Measurements from ENCODE around the gene HSPB9. TPM values are rescaled to one million over a fixed set of nuclear protein-coding genes. Genes with fewer than 3 reads are reported as not detected.

The HSPB9 gene
- total RNA-seq, 1 donor from 2014 or later = not detected

DNA sequence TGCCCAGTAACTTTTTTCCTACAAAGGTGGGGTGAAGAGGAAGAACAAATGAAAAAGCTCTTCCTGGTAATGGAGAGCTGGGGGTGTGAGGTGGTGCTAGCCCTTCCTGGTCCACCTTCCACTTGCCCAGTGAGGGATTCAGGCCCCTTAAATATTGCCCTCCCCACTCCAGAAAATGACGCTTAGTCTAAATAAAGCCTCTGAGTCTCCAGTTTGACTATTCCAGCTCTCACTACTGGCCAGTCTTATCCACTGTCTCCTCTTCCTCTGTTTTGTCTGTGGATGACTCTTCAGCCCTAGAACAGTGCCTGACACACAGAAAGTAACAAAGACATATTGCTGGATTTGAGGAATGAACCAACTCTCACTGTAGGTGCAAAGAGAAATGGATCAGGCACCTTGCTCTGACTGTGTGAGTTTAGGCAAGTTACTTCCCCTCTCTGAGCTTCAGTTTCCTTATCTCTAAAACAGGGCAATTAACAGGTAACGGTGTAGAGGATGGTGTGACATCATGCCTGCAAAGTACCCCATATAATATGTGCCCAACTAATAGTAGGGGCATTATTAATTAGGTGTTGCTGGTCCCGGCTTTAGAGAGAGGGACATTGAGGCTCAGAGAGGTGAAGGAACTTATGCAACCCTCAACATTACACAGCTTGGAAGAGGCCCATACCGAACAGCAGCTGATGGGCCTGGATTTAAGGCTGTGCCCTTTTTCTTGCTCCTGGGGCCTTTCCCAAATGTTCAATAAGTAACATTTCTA is 45.6 kb upstream of the HSPB9 start:
- peaks cover 9% of the 10 kb centered on the region for H3K27me3 ChIP-seq (ENCODE audit: insufficient read depth, low read length)
- no peak overlapping the region for H3K4me3 ChIP-seq (ENCODE audit: insufficient read depth, low read depth, low read length)
- no peaks in the 10 kb centered on the region for H3K4me1 ChIP-seq (ENCODE audit: insufficient read depth, low read length)
- H3K4me2 ChIP-seq (ENCODE audit: low read length) = no peak overlapping the region
- H3K79me2 ChIP-seq (ENCODE audit: insufficient read depth, low read length) = no peaks in the 10 kb centered on the region
- DNase-seq (ENCODE audit: low read depth) = no peak
- H3K9ac ChIP-seq (ENCODE audit: low read length) = no peak overlapping the region
- Mint-ChIP-seq H3K9me3 (ENCODE audit: unreplicated experiment) (no peaks in the 10 kb centered on the region), H3K36me3 (ENCODE audit: low read depth, unreplicated experiment) (no peaks in the 10 kb centered on the region), H3K4me3 (ENCODE audit: unreplicated experiment) (no peak overlapping the region), H3K27me3 (ENCODE audit: low read depth, unreplicated experiment) (peaks cover 41% of the 10 kb centered on the region), H3K27ac (ENCODE audit: unreplicated experiment) (no peak overlapping the region), H3K4me1 (ENCODE audit: low read depth, unreplicated experiment) (no peaks in the 10 kb centered on the region)
- no peak overlapping the region for H3K27ac ChIP-seq (ENCODE audit: low read depth, low read length)
- H2AFZ ChIP-seq (ENCODE audit: low read depth, low read length) = no peak overlapping the region
- H3K9me3 ChIP-seq (ENCODE audit: insufficient read depth, low read depth, low read length) = no peaks in the 10 kb centered on the region
- no peak for TF ChIP-seq EZH2 (IDR thresholded peaks at IDR 0.05; ENCODE audit: insufficient read depth, low read length)
- TF ChIP-seq, protein P1, sequence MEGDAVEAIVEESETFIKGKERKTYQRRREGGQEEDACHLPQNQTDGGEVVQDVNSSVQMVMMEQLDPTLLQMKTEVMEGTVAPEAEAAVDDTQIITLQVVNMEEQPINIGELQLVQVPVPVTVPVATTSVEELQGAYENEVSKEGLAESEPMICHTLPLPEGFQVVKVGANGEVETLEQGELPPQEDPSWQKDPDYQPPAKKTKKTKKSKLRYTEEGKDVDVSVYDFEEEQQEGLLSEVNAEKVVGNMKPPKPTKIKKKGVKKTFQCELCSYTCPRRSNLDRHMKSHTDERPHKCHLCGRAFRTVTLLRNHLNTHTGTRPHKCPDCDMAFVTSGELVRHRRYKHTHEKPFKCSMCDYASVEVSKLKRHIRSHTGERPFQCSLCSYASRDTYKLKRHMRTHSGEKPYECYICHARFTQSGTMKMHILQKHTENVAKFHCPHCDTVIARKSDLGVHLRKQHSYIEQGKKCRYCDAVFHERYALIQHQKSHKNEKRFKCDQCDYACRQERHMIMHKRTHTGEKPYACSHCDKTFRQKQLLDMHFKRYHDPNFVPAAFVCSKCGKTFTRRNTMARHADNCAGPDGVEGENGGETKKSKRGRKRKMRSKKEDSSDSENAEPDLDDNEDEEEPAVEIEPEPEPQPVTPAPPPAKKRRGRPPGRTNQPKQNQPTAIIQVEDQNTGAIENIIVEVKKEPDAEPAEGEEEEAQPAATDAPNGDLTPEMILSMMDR (IDR thresholded peaks at IDR 0.05; ENCODE audit: insufficient read depth, low read depth, low read length) = no peak
- H3K36me3 ChIP-seq (ENCODE audit: insufficient read depth, low read length) = no peaks in the 10 kb centered on the region
- FAIRE-seq = no peak
- H4K20me1 ChIP-seq (ENCODE audit: insufficient read depth, low read length) = no peaks in the 10 kb centered on the region

DNA sequence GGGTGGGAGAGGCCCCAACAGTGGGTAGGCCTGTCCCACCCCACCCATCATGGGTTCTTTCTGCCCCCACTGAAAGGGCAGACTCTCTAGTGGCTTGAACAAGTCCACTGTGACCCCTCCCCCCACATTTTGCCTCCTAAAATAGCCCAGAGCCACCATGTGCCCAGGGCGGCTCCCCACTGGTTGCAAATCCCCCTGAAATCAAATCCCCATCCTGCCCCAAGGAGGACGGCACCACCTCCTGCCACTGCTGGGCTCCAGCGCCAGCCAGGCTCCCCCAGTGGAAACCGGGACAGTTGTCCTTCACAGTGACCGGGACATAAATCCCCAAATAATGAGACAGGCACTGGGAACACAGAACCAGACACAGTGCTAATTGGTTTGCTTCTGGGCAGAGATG is 44.8 kb upstream of the HSPB9 start:
- H3K27ac Mint-ChIP-seq (ENCODE audit: unreplicated experiment) = no peak overlapping the region
- Histone ChIP-seq H3K79me2 (ENCODE audit: insufficient read depth, low read length) (no peaks in the 10 kb centered on the region), H3K4me1 (ENCODE audit: insufficient read depth, low read length) (no peaks in the 10 kb centered on the region), H3K4me3 (ENCODE audit: insufficient read depth, low read depth, low read length) (no peak overlapping the region), H3K4me2 (ENCODE audit: low read length) (no peak overlapping the region), H3K27me3 (ENCODE audit: insufficient read depth, low read length) (peaks cover 6% of the 10 kb centered on the region), H3K9me3 (ENCODE audit: insufficient read depth, low read depth, low read length) (no peaks in the 10 kb centered on the region), H3K36me3 (ENCODE audit: insufficient read depth, low read length) (no peaks in the 10 kb centered on the region), H3K9ac (ENCODE audit: low read length) (no peak overlapping the region), H4K20me1 (ENCODE audit: insufficient read depth, low read length) (no peaks in the 10 kb centered on the region), H3K27ac (ENCODE audit: low read depth, low read length) (no peak overlapping the region), H2AFZ (ENCODE audit: low read depth, low read length) (no peak overlapping the region)
- H3K9me3 Mint-ChIP-seq (ENCODE audit: unreplicated experiment) = no peaks in the 10 kb centered on the region
- no peak overlapping the region for H3K4me3 Mint-ChIP-seq (ENCODE audit: unreplicated experiment)
- H3K27me3 Mint-ChIP-seq (ENCODE audit: low read depth, unreplicated experiment) = peaks cover 41% of the 10 kb centered on the region
- no peak for FAIRE-seq
- no peaks in the 10 kb centered on the region for H3K4me1 Mint-ChIP-seq (ENCODE audit: low read depth, unreplicated experiment)
- H3K36me3 Mint-ChIP-seq (ENCODE audit: low read depth, unreplicated experiment) = no peaks in the 10 kb centered on the region
- no peak for DNase-seq (ENCODE audit: low read depth)
- TF ChIP-seq, protein P1 (IDR thresholded peaks at IDR 0.05; ENCODE audit: insufficient read depth, low read depth, low read length) = no peak
- TF ChIP-seq EZH2 (IDR thresholded peaks at IDR 0.05; ENCODE audit: insufficient read depth, low read length) = no peak

DNA sequence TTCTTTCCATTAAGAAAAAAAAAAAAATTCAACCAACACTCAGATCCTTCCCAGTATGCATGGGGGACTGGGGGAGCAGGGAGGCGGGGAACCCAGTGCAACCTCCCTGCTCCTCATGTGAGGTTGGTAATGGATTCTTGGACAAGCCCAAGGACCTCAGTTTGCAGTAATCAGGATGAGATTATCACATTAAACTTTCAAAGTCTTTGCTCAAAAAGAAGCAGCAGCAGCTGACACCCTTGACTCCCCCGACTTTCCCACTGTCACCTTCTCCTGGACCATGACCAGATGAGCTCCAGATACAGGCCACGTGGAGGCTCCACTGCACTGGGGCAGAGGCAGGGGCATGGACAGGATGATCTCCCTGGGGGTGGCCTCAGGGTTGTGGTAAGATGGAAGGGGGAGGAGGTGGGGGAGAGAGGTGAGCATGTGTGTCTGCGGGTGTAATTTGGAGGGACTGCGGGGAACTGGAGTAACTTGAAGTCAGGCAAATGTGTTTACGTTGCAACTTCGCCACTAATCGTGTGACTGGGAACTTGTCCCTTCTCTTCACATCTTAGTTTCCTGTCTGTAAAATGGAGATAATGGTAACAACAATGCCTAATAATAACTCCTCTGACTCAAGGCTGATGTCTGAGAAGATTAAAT is 44.1 kb upstream of the HSPB9 start:
- FAIRE-seq = no peak
- no peak overlapping the region for H3K9ac ChIP-seq (ENCODE audit: low read length)
- H3K27ac ChIP-seq (ENCODE audit: low read depth, low read length) = no peak overlapping the region
- H3K36me3 ChIP-seq (ENCODE audit: insufficient read depth, low read length) = no peaks in the 10 kb centered on the region
- no peaks in the 10 kb centered on the region for H3K79me2 ChIP-seq (ENCODE audit: insufficient read depth, low read length)
- Mint-ChIP-seq H3K36me3 (ENCODE audit: low read depth, unreplicated experiment) (no peaks in the 10 kb centered on the region), H3K4me1 (ENCODE audit: low read depth, unreplicated experiment) (no peaks in the 10 kb centered on the region), H3K27me3 (ENCODE audit: low read depth, unreplicated experiment) (peaks cover 34% of the 10 kb centered on the region), H3K4me3 (ENCODE audit: unreplicated experiment) (no peak overlapping the region), H3K9me3 (ENCODE audit: unreplicated experiment) (no peaks in the 10 kb centered on the region), H3K27ac (ENCODE audit: unreplicated experiment) (no peak overlapping the region)
- peaks cover 4% of the 10 kb centered on the region for H3K27me3 ChIP-seq (ENCODE audit: insufficient read depth, low read length)
- no peak for TF ChIP-seq EZH2 (IDR thresholded peaks at IDR 0.05; ENCODE audit: insufficient read depth, low read length)
- TF ChIP-seq, protein P1 (IDR thresholded peaks at IDR 0.05; ENCODE audit: insufficient read depth, low read depth, low read length) = no peak
- no peak for DNase-seq (ENCODE audit: low read depth)
- H3K4me3 ChIP-seq (ENCODE audit: insufficient read depth, low read depth, low read length) = no peak overlapping the region
- H2AFZ ChIP-seq (ENCODE audit: low read depth, low read length) = no peak overlapping the region
- H4K20me1 ChIP-seq (ENCODE audit: insufficient read depth, low read length) = no peaks in the 10 kb centered on the region
- no peak overlapping the region for H3K4me2 ChIP-seq (ENCODE audit: low read length)
- H3K4me1 ChIP-seq (ENCODE audit: insufficient read depth, low read length) = no peaks in the 10 kb centered on the region
- no peaks in the 10 kb centered on the region for H3K9me3 ChIP-seq (ENCODE audit: insufficient read depth, low read depth, low read length)
